ENCODE data around the gene PLEKHG3. TPM values are rescaled to one million over a fixed set of nuclear protein-coding genes. Genes with fewer than 3 reads are reported as not detected.

The PLEKHG3 gene
- total and polyA plus RNA-seq, 9 donors = 17.5 to 92.9 (median 67.7) TPM

- H3K4me3 ChIP-seq = no peak overlapping the region
- intact Hi-C loops (cut with DNase I) = loop anchor here in 1 of 4 donors (5.0 kb wide), 1 partner anchor 42 kb away; no protein-coding TSS in a partner anchor
- H3K36me3 ChIP-seq = no peaks in the 10 kb centered on the region
- no peaks in the 10 kb centered on the region for H3K9me3 ChIP-seq
- peaks cover 34% of the 10 kb centered on the region for H3K4me1 ChIP-seq (ENCODE audit: insufficient read depth)
- no peak for TF ChIP-seq EP300 (IDR thresholded peaks at IDR 0.05)
- TF ChIP-seq CTCF (IDR thresholded peaks at IDR 0.05) = no peak
- TF ChIP-seq POLR2A (IDR thresholded peaks at IDR 0.05) = no peak
- WGBS, 3 donors = 28 to 36% (median 31%) methylated on average over 7 of the region's 7 CpGs
- peak overlapping the region; percentile 18 to 60 for H3K27ac ChIP-seq
- no peaks in the 10 kb centered on the region for H3K27me3 ChIP-seq
- DNase-seq = peak; percentile 68 to 80 (median 75)
These were observed 54.7 kb downstream of the PLEKHG3 start for GRCh38 chr14:64758691-64759554.

- Histone ChIP-seq H3K4me1 (ENCODE audit: insufficient read depth) (peaks cover 35% of the 10 kb centered on the region), H3K36me3 (no peaks in the 10 kb centered on the region), H3K27me3 (no peaks in the 10 kb centered on the region), H3K4me3 (no peak overlapping the region), H3K27ac (peak overlapping the region; percentile 18 to 60), H3K9me3 (no peaks in the 10 kb centered on the region)
- intact Hi-C loops (cut with DNase I) = loop anchor here in 1 of 4 donors (5.0 kb wide), 1 partner anchor 42 kb away; no protein-coding TSS in a partner anchor
- peak in 1 of 5 donors; percentile 26 for DNase-seq
- 93 to 96% (median 95%) methylated on average over 6 of the region's 6 CpGs for WGBS, 3 donors
- TF ChIP-seq CTCF (IDR thresholded peaks at IDR 0.05) = no peak
- TF ChIP-seq POLR2A (IDR thresholded peaks at IDR 0.05) = no peak
- no peak for TF ChIP-seq EP300 (IDR thresholded peaks at IDR 0.05)
These were observed 55.3 kb downstream of the PLEKHG3 start for GRCh38 chr14:64759555-64759938.

- H3K9me3 ChIP-seq = no peaks in the 10 kb centered on the region
- no peaks in the 10 kb centered on the region for H3K36me3 ChIP-seq
- peaks cover 35% of the 10 kb centered on the region for H3K4me1 ChIP-seq (ENCODE audit: insufficient read depth)
- H3K27ac ChIP-seq = no peak overlapping the region
- intact Hi-C loops (cut with DNase I) = loop anchor here (2.0 to 5.0 kb wide), 4 partner anchors 53 to 88 kb away; no protein-coding TSS in a partner anchor
- H3K27me3 ChIP-seq = no peaks in the 10 kb centered on the region
- peak in 1 of 3 donors; percentile 22 for TF ChIP-seq CTCF (IDR thresholded peaks at IDR 0.05)
- no peak for TF ChIP-seq POLR2A (IDR thresholded peaks at IDR 0.05)
- no peak for TF ChIP-seq EP300 (IDR thresholded peaks at IDR 0.05)
- H3K4me3 ChIP-seq = no peak overlapping the region
- 64 to 70% (median 66%) methylated on average over 8 of the region's 8 CpGs for WGBS, 3 donors
- peak; percentile 20 to 70 (median 50) for DNase-seq
These were observed 56.0 kb downstream of the PLEKHG3 start for GRCh38 chr14:64760146-64760755.

DNA sequence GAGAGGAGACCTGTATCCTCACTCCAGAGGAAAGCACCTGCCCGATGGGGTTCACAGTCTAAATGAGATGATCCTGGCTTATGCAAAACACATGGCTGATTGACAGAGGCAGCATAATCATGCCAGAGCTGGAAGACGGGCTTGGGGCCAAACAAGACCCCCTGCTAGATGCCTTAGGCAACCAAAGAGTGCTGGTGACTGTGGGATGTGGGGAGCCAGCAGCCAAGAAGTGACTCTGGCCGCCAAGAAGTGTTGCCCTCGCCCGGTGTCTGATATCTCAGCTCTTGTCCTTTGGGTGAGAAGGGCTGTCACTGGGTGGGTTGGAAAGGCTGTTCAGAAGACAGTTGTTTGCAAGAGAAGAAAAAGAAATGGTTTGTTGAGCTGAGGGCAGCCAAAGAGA is 56.7 kb downstream of the PLEKHG3 start:
- no peak overlapping the region for H3K4me3 ChIP-seq
- no peaks in the 10 kb centered on the region for H3K9me3 ChIP-seq
- no peak for TF ChIP-seq EP300 (IDR thresholded peaks at IDR 0.05)
- TF ChIP-seq POLR2A (IDR thresholded peaks at IDR 0.05) = no peak
- TF ChIP-seq CTCF (IDR thresholded peaks at IDR 0.05) = no peak
- WGBS, 3 donors = 59 to 73% (median 62%) methylated on average over 5 of the region's 5 CpGs
- H3K27ac ChIP-seq = peak overlapping the region; percentile 73 to 94
- no peaks in the 10 kb centered on the region for H3K36me3 ChIP-seq
- no peaks in the 10 kb centered on the region for H3K27me3 ChIP-seq
- intact Hi-C loops (cut with DNase I) = loop anchor here (2.0 to 5.0 kb wide), 4 partner anchors 54 to 89 kb away; no protein-coding TSS in a partner anchor
- DNase-seq = peak in 4 of 5 donors; percentile 8 to 44 (median 33)
- H3K4me1 ChIP-seq (ENCODE audit: insufficient read depth) = peaks cover 35% of the 10 kb centered on the region
